MCF 10A (cell line): ENCODE results near the gene ELL3. TPM values are rescaled to one million over a fixed set of nuclear protein-coding genes. Genes with fewer than 3 reads are reported as not detected.

Experiments
- BruUV-seq: library from RNA; stranded (reverse); fragments of 400-500 nt; replicated peaks from 2 replicates; lab custom pipeline; 2021; lab: Mats Ljungman, UMichigan
- CTCF ChIA-PET: fragments of 300-600 bp; sonication (Branson Sonifier 250); formaldehyde crosslinking; extraction: SDS; loops from one replicate; lab custom pipeline; 2021; ENCODE audit warnings: antibody characterized with exemption, inconsistent platforms; lab: Yijun Ruan, JAX
- POLR2A ChIA-PET: fragments of 300-600, 350-650 bp; sonication (Branson Sonifier 250); formaldehyde crosslinking; extraction: SDS; loops from one replicate; lab custom pipeline; 2020; ENCODE audit warnings: antibody characterized with exemption, inconsistent platforms; lab: Yijun Ruan, JAX
- DNase-seq: peaks from one replicate; pipeline ENCODE4 v3.0.0-alpha.2; 2018; ENCODE audit not compliant: unreplicated experiment
- H3K27ac Mint-ChIP-seq: one replicate; pipeline ENCODE4 v1.8.0; 2022; ENCODE audit warnings: mild to moderate bottlenecking, low read depth, mixed read lengths; ENCODE audit not compliant: unreplicated experiment
- H3K27me3 Mint-ChIP-seq: one replicate; pipeline ENCODE4 v1.8.0; 2022; ENCODE audit warnings: mixed read lengths; ENCODE audit not compliant: insufficient read depth, unreplicated experiment
- H3K36me3 Mint-ChIP-seq: one replicate; pipeline ENCODE4 v1.8.0; 2022; ENCODE audit warnings: mild to moderate bottlenecking, moderate library complexity, mixed read lengths; ENCODE audit not compliant: insufficient read depth, unreplicated experiment
- H3K4me1 Mint-ChIP-seq: one replicate; pipeline ENCODE4 v1.8.0; 2022; ENCODE audit warnings: mixed read lengths; ENCODE audit not compliant: insufficient read depth, unreplicated experiment
- H3K4me3 Mint-ChIP-seq: one replicate; pipeline ENCODE4 v1.8.0; 2022; ENCODE audit warnings: mild to moderate bottlenecking, moderate library complexity, mixed read lengths; ENCODE audit not compliant: unreplicated experiment
- H3K9me3 Mint-ChIP-seq: one replicate; pipeline ENCODE4 v1.8.0; 2022; ENCODE audit warnings: mixed read lengths; ENCODE audit not compliant: unreplicated experiment
- intact Hi-C: fragments of 100-400 bp; cut with micrococcal nuclease; formaldehyde crosslinking; loops from 2 replicates; pipeline ENCODE4 v1.14.1; 2022
- total RNA-seq: library from RNA; stranded (reverse); gene quantifications from 2 replicates; pipeline ENCODE4 v1.2.3, GENCODE V29; 2022
- TF ChIP-seq, protein P1 (sequence below): fragments of 200-600 bp; IDR thresholded peaks from one replicate; pipeline ENCODE4 v1.8.0; 2022; ENCODE audit warnings: antibody characterized with exemption, mild to moderate bottlenecking; ENCODE audit not compliant: unreplicated experiment

The ELL3 gene
- total RNA-seq, 1 experiment from 2014 or later: 0.86 TPM

- no peaks in the 10 kb centered on the region for H3K27me3 Mint-ChIP-seq
- intact Hi-C loops: no loop called here
- TF ChIP-seq, protein P1, sequence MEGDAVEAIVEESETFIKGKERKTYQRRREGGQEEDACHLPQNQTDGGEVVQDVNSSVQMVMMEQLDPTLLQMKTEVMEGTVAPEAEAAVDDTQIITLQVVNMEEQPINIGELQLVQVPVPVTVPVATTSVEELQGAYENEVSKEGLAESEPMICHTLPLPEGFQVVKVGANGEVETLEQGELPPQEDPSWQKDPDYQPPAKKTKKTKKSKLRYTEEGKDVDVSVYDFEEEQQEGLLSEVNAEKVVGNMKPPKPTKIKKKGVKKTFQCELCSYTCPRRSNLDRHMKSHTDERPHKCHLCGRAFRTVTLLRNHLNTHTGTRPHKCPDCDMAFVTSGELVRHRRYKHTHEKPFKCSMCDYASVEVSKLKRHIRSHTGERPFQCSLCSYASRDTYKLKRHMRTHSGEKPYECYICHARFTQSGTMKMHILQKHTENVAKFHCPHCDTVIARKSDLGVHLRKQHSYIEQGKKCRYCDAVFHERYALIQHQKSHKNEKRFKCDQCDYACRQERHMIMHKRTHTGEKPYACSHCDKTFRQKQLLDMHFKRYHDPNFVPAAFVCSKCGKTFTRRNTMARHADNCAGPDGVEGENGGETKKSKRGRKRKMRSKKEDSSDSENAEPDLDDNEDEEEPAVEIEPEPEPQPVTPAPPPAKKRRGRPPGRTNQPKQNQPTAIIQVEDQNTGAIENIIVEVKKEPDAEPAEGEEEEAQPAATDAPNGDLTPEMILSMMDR: no peak
- peaks cover 18% of the 10 kb centered on the region for H3K4me1 Mint-ChIP-seq
- H3K9me3 Mint-ChIP-seq: no peaks in the 10 kb centered on the region
- H3K4me3 Mint-ChIP-seq: peak overlapping the region; percentile 85
- CTCF ChIA-PET: interaction anchor here (0.7 to 4.5 kb wide), 7 partner anchors 9 to 338 kb away, joined by 3 to 40 read pairs (median 6); partner anchors contain the start of gene SERF2
- peaks cover 48% of the 10 kb centered on the region for H3K36me3 Mint-ChIP-seq
- peak; percentile 83 for DNase-seq
- no TSS peak for BruUV-seq
- POLR2A ChIA-PET: interaction anchor here (0.8 to 7.9 kb wide), 8 partner anchors 14 to 651 kb away, joined by 3 to 162 read pairs (median 7); partner anchors contain the start of genes HYPK, PDIA3, SERF2 and SERINC4
- peak overlapping the region; percentile 67 for H3K27ac Mint-ChIP-seq
Observed at GRCh38 chr15:43775411-43775965, 1.3 kb downstream of the ELL3 start.

- no peak for DNase-seq
- intact Hi-C loops: no loop called here
- ChIA-PET CTCF (interaction anchor here (0.8 to 4.5 kb wide), 5 partner anchors 16 to 333 kb away, joined by 3 to 40 read pairs (median 3); partner anchors contain the start of gene SERF2), POLR2A (interaction anchor here (0.8 to 7.9 kb wide), 2 partner anchors 20 to 32 kb away, joined by 3 to 162 read pairs; partner anchors contain the start of genes HYPK, SERF2 and SERINC4)
- no peak overlapping the region for H3K27ac Mint-ChIP-seq
- no peaks in the 10 kb centered on the region for H3K27me3 Mint-ChIP-seq
- H3K9me3 Mint-ChIP-seq: no peaks in the 10 kb centered on the region
- BruUV-seq: no TSS peak
- no peak overlapping the region for H3K4me3 Mint-ChIP-seq
- peaks cover 62% of the 10 kb centered on the region for H3K36me3 Mint-ChIP-seq
- TF ChIP-seq, protein P1: no peak
- peaks cover 18% of the 10 kb centered on the region for H3K4me1 Mint-ChIP-seq
Observed at GRCh38 chr15:43774062-43774461, 2.7 kb downstream of the ELL3 start.

GRCh38 chr15:43772624-43773023 is 4.1 kb downstream of the ELL3 start:
- no TSS peak for BruUV-seq
- ChIA-PET POLR2A (interaction anchor here (0.8 to 3.6 kb wide), 8 partner anchors 9 to 28 kb away, joined by 3 to 23 read pairs (median 4); partner anchors contain the start of genes HYPK, PDIA3, SERF2 and SERINC4), CTCF (interaction anchor here (1.8 to 3.2 kb wide), 2 partner anchors 13 to 23 kb away, joined by 5 to 23 read pairs; no protein-coding TSS in a partner anchor)
- TF ChIP-seq, protein P1: no peak
- H3K9me3 Mint-ChIP-seq: no peaks in the 10 kb centered on the region
- peak overlapping the region; percentile 91 for H3K27ac Mint-ChIP-seq
- H3K4me1 Mint-ChIP-seq: peaks cover 18% of the 10 kb centered on the region
- no peaks in the 10 kb centered on the region for H3K27me3 Mint-ChIP-seq
- no peak for DNase-seq
- H3K4me3 Mint-ChIP-seq: no peak overlapping the region
- intact Hi-C loops: no loop called here
- peaks cover 77% of the 10 kb centered on the region for H3K36me3 Mint-ChIP-seq

- Mint-ChIP-seq H3K36me3 (peaks cover 85% of the 10 kb centered on the region), H3K27me3 (no peaks in the 10 kb centered on the region), H3K9me3 (no peaks in the 10 kb centered on the region), H3K4me3 (peak overlapping the region; percentile 11), H3K27ac (peak overlapping the region; percentile 91), H3K4me1 (peaks cover 18% of the 10 kb centered on the region)
- DNase-seq: peak; percentile 16
- TF ChIP-seq, protein P1: no peak
- intact Hi-C loops: no loop called here
- ChIA-PET POLR2A (interaction anchor here (0.6 to 3.6 kb wide), 9 partner anchors 10 to 331 kb away, joined by 3 to 23 read pairs (median 4); partner anchors contain the start of genes HYPK, PDIA3, SERF2 and SERINC4), CTCF (interaction anchor here (1.8 to 3.2 kb wide), 2 partner anchors 12 to 24 kb away, joined by 5 to 23 read pairs; no protein-coding TSS in a partner anchor)
- no TSS peak for BruUV-seq
Observed at GRCh38 chr15:43771816-43772215, 5.0 kb downstream of the ELL3 start.
